HepG2 (cell line): ENCODE data around the gene PRR27. TPM values are rescaled to one million over a fixed set of nuclear protein-coding genes. Genes with fewer than 3 reads are reported as not detected.

ENCODE experiments used
- ATAC-seq: fragments of 200-7000 bp; cut with Tn5 transposase; 3 replicates; pipeline ENCODE4 v1.9.1; 2020; ENCODE audit warnings: mild to moderate bottlenecking, moderate library complexity
- BruUV-seq: library from RNA; stranded (reverse); fragments of 400-500 nt; replicated peaks from 2 replicates; lab custom pipeline; 2021; lab: Mats Ljungman, UMichigan
- CTCF ChIA-PET: fragments of 300-600 bp; formaldehyde crosslinking; extraction: SDS; loops from one replicate; lab custom pipeline; 2021; ENCODE audit warnings: low total read pairs, inconsistent platforms, low intra/inter-chr PET ratio; lab: Yijun Ruan, JAX
- POLR2A ChIA-PET: fragments of 350-600 bp; sonication (Branson Sonifier 250); formaldehyde crosslinking; loops from one replicate; lab custom pipeline; 2020; ENCODE audit warnings: antibody characterized with exemption, inconsistent platforms; lab: Yijun Ruan, JAX
- DNase-seq: peaks from one replicate; pipeline ENCODE4 v3.0.0-alpha.2; 2015; ENCODE audit warnings: low spot score
- FAIRE-seq: peaks from 3 replicates; lab custom pipeline; 2011; peaks lifted over from hg19 to GRCh38; lab: Jason Lieb, UNC
- H2AFZ ChIP-seq: one replicate; pipeline ENCODE4 v1.6.1; 2011; ENCODE audit warnings: low read length, inconsistent platforms
- H3K27ac ChIP-seq: fragments of 300-600 bp; 3 replicates; pipeline ENCODE4 v1.8.0; 2011; ENCODE audit warnings: mixed run types, mild to moderate bottlenecking, mixed read lengths, low read length, inconsistent platforms; ENCODE audit not compliant: insufficient read depth; ENCODE audit errors: extremely low read length
- H3K27me3 ChIP-seq, 2 experiments: fragments of 200-600 bp in 1 of 2; 2 replicates in 1 of 2; 3 replicates in 1 of 2; pipeline versions ENCODE4 v1.6.0 to v1.8.0; 2011; ENCODE audit warnings: low read length in 2 of 2, mild to moderate bottlenecking in 2 of 2, moderate library complexity in 2 of 2, inconsistent platforms in 1 of 2; ENCODE audit not compliant: insufficient read depth in 2 of 2, control insufficient read depth in 1 of 2
- H3K36me3 ChIP-seq, 2 experiments: fragments of 200-600 bp in 1 of 2; replicated peaks in 1 of 2; 2 replicates in 1 of 2; 3 replicates in 1 of 2; pipeline versions ENCODE4 v1.5.1 to v1.8.0; 2011; ENCODE audit warnings: low read length in 2 of 2, inconsistent platforms in 1 of 2; ENCODE audit not compliant: insufficient read depth in 2 of 2, control insufficient read depth in 1 of 2
- H3K4me1 ChIP-seq: 2 replicates; pipeline ENCODE4 v1.5.1; 2012; ENCODE audit warnings: low read length, inconsistent platforms; ENCODE audit not compliant: insufficient read depth
- H3K4me2 ChIP-seq: 2 replicates; pipeline ENCODE4 v1.6.0; 2011; ENCODE audit warnings: low read depth, low read length, inconsistent platforms
- H3K4me3 ChIP-seq, 3 experiments: fragments of 200-600 bp in 1 of 3; sonication (generic), shearing (Covaris generic) in 1 of 3; replicated peaks in 1 of 3; 2 replicates each; pipeline ENCODE4 v1.5.1; 2011 to 2016; ENCODE audit warnings: low read length in 3 of 3, inconsistent platforms in 2 of 3, low read depth in 2 of 3, mild to moderate bottlenecking in 2 of 3, control low read depth in 1 of 3, mixed read lengths in 1 of 3; ENCODE audit not compliant: insufficient read depth in 1 of 3
- H3K79me2 ChIP-seq: one replicate; pipeline ENCODE4 v1.6.1; 2011; ENCODE audit warnings: low read length, inconsistent platforms; ENCODE audit not compliant: insufficient read depth
- H3K9ac ChIP-seq: 2 replicates; pipeline ENCODE4 v1.6.0; 2011; ENCODE audit warnings: mild to moderate bottlenecking, low read depth, low read length, inconsistent platforms; ENCODE audit not compliant: insufficient read depth
- H3K9me3 ChIP-seq: 2 replicates; pipeline ENCODE4 v1.5.1; 2012; ENCODE audit warnings: mild to moderate bottlenecking, low read length
- H4K20me1 ChIP-seq: 2 replicates; pipeline ENCODE4 v1.6.0; 2011; ENCODE audit warnings: inconsistent platforms, mild to moderate bottlenecking, low read length, moderate library complexity; ENCODE audit not compliant: insufficient read depth
- ATF2 ChIP-seq: sonication (generic); formaldehyde crosslinking; IDR thresholded peaks from 2 replicates; pipeline ENCODE4 v1.4.0; 2020; ENCODE audit warnings: missing genetic modification reagents
- FOSL1 ChIP-seq: sonication (generic); formaldehyde crosslinking; IDR thresholded peaks from 2 replicates; pipeline ENCODE4 v1.9.0; 2021; ENCODE audit warnings: missing genetic modification reagents, borderline replicate concordance
- LBX2 ChIP-seq: sonication (generic); formaldehyde crosslinking; IDR thresholded peaks from 2 replicates; pipeline ENCODE4 v1.5.0; 2020; ENCODE audit warnings: missing genetic modification reagents, mild to moderate bottlenecking, borderline replicate concordance
- MEIS2 ChIP-seq: sonication (generic); formaldehyde crosslinking; IDR thresholded peaks from 2 replicates; pipeline ENCODE4 v1.9.0; 2021; ENCODE audit warnings: mild to moderate bottlenecking, missing genetic modification reagents
- PTBP1 ChIP-seq: fragments of 200-400 bp; formaldehyde crosslinking; IDR thresholded peaks from 2 replicates; pipeline ENCODE4 v1.6.1; 2018; ENCODE audit warnings: low read length, low read depth; ENCODE audit not compliant: poor library complexity, severe bottlenecking
- SETDB1 ChIP-seq: sonication (generic); formaldehyde crosslinking; IDR thresholded peaks from 2 replicates; pipeline ENCODE4 v1.5.1; 2020; ENCODE audit warnings: missing genetic modification reagents, mild to moderate bottlenecking, borderline replicate concordance
- SP140L ChIP-seq: sonication (generic); formaldehyde crosslinking; IDR thresholded peaks from 2 replicates; pipeline ENCODE4 v1.4.0; 2020; ENCODE audit warnings: missing genetic modification reagents, borderline replicate concordance
- ZNF138 ChIP-seq: sonication (generic); formaldehyde crosslinking; IDR thresholded peaks from 2 replicates; pipeline ENCODE4 v1.5.0; 2020; ENCODE audit warnings: mild to moderate bottlenecking, low read depth, missing genetic modification reagents
- ZNF644 ChIP-seq: IDR thresholded peaks from 2 replicates; pipeline ENCODE4 v1.6.1; 2016; ENCODE audit warnings: low read depth
- ZNF747 ChIP-seq: sonication (generic); formaldehyde crosslinking; IDR thresholded peaks from 2 replicates; pipeline ENCODE4 v1.8.1; 2023; ENCODE audit warnings: missing genetic modification reagents, mild to moderate bottlenecking, borderline replicate concordance
- WGBS: methylation state at CpG from one replicate; pipeline ENCODE4 v1.1.6; 2017; ENCODE audit warnings: low lambda C conversion rate; 5-methylcytosine and 5-hydroxymethylcytosine counted together
- in situ Hi-C: cut with HindIII; loops from 2 replicates; pipeline ENCODE4 v1.10.0; 2017; ENCODE audit warnings: low pct_unique_long_range_greater_than_20kb; ENCODE audit not compliant: extremely low pct_ligation_motif_present
- intact Hi-C: fragments of 100-400 bp; cut with micrococcal nuclease; formaldehyde crosslinking; loops from one replicate; pipeline ENCODE4 v1.10.0; 2022; ENCODE audit not compliant: unreplicated experiment
- polyA plus RNA-seq, 8 experiments: library from polyadenylated mRNA; depleted of rRNA in 3 of 8; stranded (reverse) in 7 of 8; unstranded in 1 of 8; fragments of >200 nt; fragmentation: Illumina TruSeq in 4 of 8; extraction: Trizol in 4 of 8; gene quantifications; 2 replicates each; pipeline versions ENCODE4 v1.2.1 to v1.2.3, GENCODE V29; 2011 to 2016; ENCODE audit warnings: low read depth in 4 of 8, missing spikeins in 1 of 8, mixed read lengths in 1 of 8; ENCODE audit not compliant: insufficient read depth in 1 of 8
- total RNA-seq, 5 experiments: library from RNA; depleted of rRNA; stranded (reverse); fragments of >200 nt; fragmentation: Illumina TruSeq; extraction: Trizol; gene quantifications; 2 replicates each; pipeline ENCODE4 v1.2.3, GENCODE V29; 2016; ENCODE audit warnings: low read depth in 1 of 5
- TF ChIP-seq, protein P1 (sequence below): sonication (generic); formaldehyde crosslinking; IDR thresholded peaks from 2 replicates; pipeline ENCODE4 v1.4.0; 2020; ENCODE audit warnings: missing genetic modification reagents, mild to moderate bottlenecking, borderline replicate concordance
- TF ChIP-seq, protein P2 (sequence below): sonication (generic); formaldehyde crosslinking; IDR thresholded peaks from 2 replicates; pipeline ENCODE4 v1.5.1; 2020; ENCODE audit warnings: mild to moderate bottlenecking, missing genetic modification reagents
- TF ChIP-seq, protein P3 (sequence below): sonication (generic); formaldehyde crosslinking; IDR thresholded peaks from 2 replicates; pipeline ENCODE4 v1.8.0; 2022; ENCODE audit warnings: mild to moderate bottlenecking, missing genetic modification reagents, moderate library complexity

The PRR27 gene
- total and polyA plus RNA-seq, 2 of the 13 experiments (the other 11 are each of a cell fraction or from before 2014, with no cell fraction given), result not detected

GRCh38 chr4:70158576-70158975 is 4.5 kb downstream of the PRR27 start:
- no peak overlapping the region for H3K27ac ChIP-seq
- no peak overlapping the region for H3K4me2 ChIP-seq
- H4K20me1 ChIP-seq, result no peaks in the 10 kb centered on the region
- BruUV-seq, result no TSS peak
- ChIA-PET CTCF (no interaction called here), POLR2A (no interaction called here)
- DNase-seq (no peak), ATAC-seq (no peak), FAIRE-seq (no peak)
- no peak overlapping the region for H2AFZ ChIP-seq
- WGBS, result 56% methylated on average over 2 of the region's 2 CpGs
- no peaks in the 10 kb centered on the region for H3K27me3 ChIP-seq
- no peak overlapping the region for H3K4me3 ChIP-seq
- intact Hi-C loops (no loop called here), in situ Hi-C loops (no loop called here)
- H3K9ac ChIP-seq, result no peak overlapping the region
- TF ChIP-seq, protein P1, sequence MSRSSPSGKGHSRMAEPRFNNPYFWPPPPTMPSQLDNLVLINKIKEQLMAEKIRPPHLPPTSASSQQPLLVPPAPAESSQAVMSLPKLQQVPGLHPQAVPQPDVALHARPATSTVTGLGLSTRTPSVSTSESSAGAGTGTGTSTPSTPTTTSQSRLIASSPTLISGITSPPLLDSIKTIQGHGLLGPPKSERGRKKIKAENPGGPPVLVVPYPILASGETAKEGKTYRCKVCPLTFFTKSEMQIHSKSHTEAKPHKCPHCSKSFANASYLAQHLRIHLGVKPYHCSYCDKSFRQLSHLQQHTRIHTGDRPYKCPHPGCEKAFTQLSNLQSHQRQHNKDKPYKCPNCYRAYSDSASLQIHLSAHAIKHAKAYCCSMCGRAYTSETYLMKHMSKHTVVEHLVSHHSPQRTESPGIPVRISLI (CRISPR knock-in tag), result no peak
- no peak for TF ChIP-seq SP140L (CRISPR knock-in tag)
- TF ChIP-seq PTBP1, result no peak
- TF ChIP-seq MEIS2, result no peak
- TF ChIP-seq SETDB1, result no peak
- TF ChIP-seq LBX2, result no peak
- TF ChIP-seq, protein P2, sequence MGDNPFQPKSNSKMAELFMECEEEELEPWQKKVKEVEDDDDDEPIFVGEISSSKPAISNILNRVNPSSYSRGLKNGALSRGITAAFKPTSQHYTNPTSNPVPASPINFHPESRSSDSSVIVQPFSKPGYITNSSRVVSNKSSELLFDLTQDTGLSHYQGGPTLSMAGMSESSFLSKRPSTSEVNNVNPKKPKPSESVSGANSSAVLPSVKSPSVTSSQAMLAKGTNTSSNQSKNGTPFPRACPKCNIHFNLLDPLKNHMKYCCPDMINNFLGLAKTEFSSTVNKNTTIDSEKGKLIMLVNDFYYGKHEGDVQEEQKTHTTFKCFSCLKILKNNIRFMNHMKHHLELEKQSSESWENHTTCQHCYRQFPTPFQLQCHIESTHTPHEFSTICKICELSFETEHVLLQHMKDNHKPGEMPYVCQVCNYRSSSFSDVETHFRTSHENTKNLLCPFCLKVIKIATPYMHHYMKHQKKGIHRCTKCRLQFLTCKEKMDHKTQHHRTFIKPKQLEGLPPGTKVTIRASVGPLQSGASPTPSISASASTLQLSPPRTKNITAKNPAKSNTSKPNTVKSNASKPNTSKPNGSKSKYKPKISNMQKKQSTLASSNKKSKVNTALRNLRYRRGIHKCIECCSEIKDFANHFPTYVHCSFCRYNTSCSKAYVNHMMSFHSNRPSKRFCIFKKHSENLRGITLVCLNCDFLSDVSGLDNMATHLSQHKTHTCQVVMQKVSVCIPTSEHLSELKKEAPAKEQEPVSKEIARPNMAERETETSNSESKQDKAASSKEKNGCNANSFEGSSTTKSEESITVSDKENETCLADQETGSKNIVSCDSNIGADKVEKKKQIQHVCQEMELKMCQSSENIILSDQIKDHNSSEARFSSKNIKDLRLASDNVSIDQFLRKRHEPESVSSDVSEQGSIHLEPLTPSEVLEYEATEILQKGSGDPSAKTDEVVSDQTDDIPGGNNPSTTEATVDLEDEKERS (CRISPR knock-in tag), result no peak
- no peak for TF ChIP-seq ATF2 (CRISPR knock-in tag)
- no peak for TF ChIP-seq FOSL1 (CRISPR knock-in tag)
- TF ChIP-seq ZNF644 (CRISPR knock-in tag), result no peak
- TF ChIP-seq, protein P3, sequence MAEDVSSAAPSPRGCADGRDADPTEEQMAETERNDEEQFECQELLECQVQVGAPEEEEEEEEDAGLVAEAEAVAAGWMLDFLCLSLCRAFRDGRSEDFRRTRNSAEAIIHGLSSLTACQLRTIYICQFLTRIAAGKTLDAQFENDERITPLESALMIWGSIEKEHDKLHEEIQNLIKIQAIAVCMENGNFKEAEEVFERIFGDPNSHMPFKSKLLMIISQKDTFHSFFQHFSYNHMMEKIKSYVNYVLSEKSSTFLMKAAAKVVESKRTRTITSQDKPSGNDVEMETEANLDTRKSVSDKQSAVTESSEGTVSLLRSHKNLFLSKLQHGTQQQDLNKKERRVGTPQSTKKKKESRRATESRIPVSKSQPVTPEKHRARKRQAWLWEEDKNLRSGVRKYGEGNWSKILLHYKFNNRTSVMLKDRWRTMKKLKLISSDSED (CRISPR knock-in tag), result no peak
- no peak for TF ChIP-seq ZNF138
- TF ChIP-seq ZNF747, result no peak
- no peaks in the 10 kb centered on the region for H3K36me3 ChIP-seq
- H3K79me2 ChIP-seq, result no peaks in the 10 kb centered on the region
- H3K9me3 ChIP-seq, result no peaks in the 10 kb centered on the region
- 0 out of 2 replicates have a peak, but pooled peaks cover 3% of the 10 kb centered on the region for H3K4me1 ChIP-seq
